H1 (cell line): ENCODE results near the gene PSMA2. TPM values are rescaled to one million over a fixed set of nuclear protein-coding genes. Genes with fewer than 3 reads are reported as not detected.

ENCODE experiments used
- CTCF ChIA-PET: fragments of 300-600 bp; sonication (Branson Sonifier 250); formaldehyde crosslinking; loops from one replicate; lab custom pipeline; 2021; ENCODE audit not compliant: partially characterized antibody; lab: Charles Lee
- POLR2A ChIA-PET: fragments of 300-600 bp; sonication (Branson Sonifier 250); formaldehyde crosslinking; loops from one replicate; lab custom pipeline; 2021; ENCODE audit warnings: inconsistent platforms; ENCODE audit not compliant: partially characterized antibody; lab: Charles Lee
- DNase-seq, 2 experiments: peaks; one replicate each; pipeline versions ENCODE4 v3.0.0 to v3.0.0-alpha.2; 2010 to 2022; ENCODE audit warnings: low spot score in 2 of 2, low read depth in 1 of 2, mixed read lengths in 1 of 2
- FAIRE-seq: peaks from 2 replicates; lab custom pipeline; 2011; peaks lifted over from hg19 to GRCh38; lab: Jason Lieb, UNC
- H2AFZ ChIP-seq: 2 replicates; pipeline ENCODE4 v1.8.1; 2012; ENCODE audit warnings: low read length, inconsistent platforms
- H2AK5ac ChIP-seq: 2 replicates; pipeline ENCODE4 v1.6.1; 2013; ENCODE audit warnings: low read depth, low read length
- H2BK120ac ChIP-seq: replicated peaks from 2 replicates; pipeline ENCODE3; 2013; ENCODE audit warnings: low read depth, low read length, inconsistent platforms
- H2BK12ac ChIP-seq: 2 replicates; pipeline ENCODE4 v1.6.1; 2013; ENCODE audit warnings: low read depth, low read length
- H2BK15ac ChIP-seq: 2 replicates; pipeline ENCODE4 v1.6.1; 2013; ENCODE audit warnings: low read length
- H2BK20ac ChIP-seq: 2 replicates; pipeline ENCODE4 v1.6.1; 2013; ENCODE audit warnings: low read length
- H2BK5ac ChIP-seq: 2 replicates; pipeline ENCODE4 v1.6.1; 2013; ENCODE audit warnings: low read depth, low read length
- H3K14ac ChIP-seq: 2 replicates; pipeline ENCODE4 v1.6.1; 2013; ENCODE audit warnings: inconsistent platforms; ENCODE audit not compliant: insufficient read length
- H3K18ac ChIP-seq: 2 replicates; pipeline ENCODE4 v1.6.1; 2013; ENCODE audit warnings: low read length; ENCODE audit errors: extremely low read depth
- H3K23ac ChIP-seq: 2 replicates; pipeline ENCODE4 v1.6.1; 2013; ENCODE audit warnings: inconsistent platforms; ENCODE audit not compliant: insufficient read length
- H3K23me2 ChIP-seq: 2 replicates; pipeline ENCODE4 v1.6.1; 2013; ENCODE audit warnings: low read depth, low read length
- H3K27ac ChIP-seq: 2 replicates; pipeline ENCODE4 v1.6.1; 2011; ENCODE audit warnings: low read depth, low read length, inconsistent platforms
- H3K27me3 ChIP-seq, 4 experiments: replicated peaks in 1 of 4; 1 replicate in 1 of 4; 2 replicates in 3 of 4; pipeline versions ENCODE4 v1.6.1 to v1.8.1; 2011 to 2013; ENCODE audit warnings: low read length in 3 of 4, mild to moderate bottlenecking in 3 of 4, inconsistent platforms in 2 of 4, mixed read lengths in 2 of 4, moderate library complexity in 1 of 4; ENCODE audit not compliant: control insufficient read depth in 3 of 4, insufficient read depth in 3 of 4; ENCODE audit errors: extremely low read depth in 1 of 4
- H3K36me3 ChIP-seq, 4 experiments: 2 replicates each; pipeline versions ENCODE4 v1.6.1 to v1.8.1; 2011 to 2013; ENCODE audit warnings: mild to moderate bottlenecking in 4 of 4, low read length in 3 of 4, moderate library complexity in 2 of 4, control low read depth in 1 of 4, inconsistent platforms in 1 of 4; ENCODE audit not compliant: insufficient read depth in 4 of 4, control insufficient read depth in 2 of 4
- H3K4ac ChIP-seq: replicated peaks from 2 replicates; pipeline ENCODE3; 2013; ENCODE audit warnings: low read length, low read depth, mixed read lengths, inconsistent platforms; ENCODE audit not compliant: insufficient read length
- H3K4me1 ChIP-seq, 4 experiments: replicated peaks in 1 of 4; 1 replicate in 1 of 4; 2 replicates in 3 of 4; pipeline versions ENCODE4 v1.6.1 to v1.8.1; 2011 to 2013; ENCODE audit warnings: low read length in 3 of 4, inconsistent platforms in 2 of 4, mixed read lengths in 1 of 4; ENCODE audit not compliant: insufficient read depth in 4 of 4, control insufficient read depth in 3 of 4
- H3K4me2 ChIP-seq, 2 experiments: 2 replicates each; pipeline versions ENCODE4 v1.6.1 to v1.8.1; 2011 to 2013; ENCODE audit warnings: low read depth in 2 of 2, low read length in 2 of 2, control low read depth in 1 of 2, inconsistent platforms in 1 of 2, mild to moderate bottlenecking in 1 of 2; ENCODE audit not compliant: insufficient read depth in 1 of 2
- H3K4me3 ChIP-seq, 4 experiments: fragments of 200-600, 300-600 bp in 1 of 4; sonication (generic), shearing (Covaris generic), sonication (Bioruptor Twin) in 1 of 4; 2 replicates each; pipeline versions ENCODE4 v1.5.1 to v1.8.1; 2011 to 2016; ENCODE audit warnings: low read length in 4 of 4, low read depth in 3 of 4, control low read depth in 2 of 4, inconsistent platforms in 2 of 4, mild to moderate bottlenecking in 2 of 4, mixed read lengths in 1 of 4, moderate library complexity in 1 of 4; ENCODE audit not compliant: insufficient read depth in 2 of 4; ENCODE audit errors: extremely low read depth in 1 of 4
- H3K56ac ChIP-seq: replicated peaks from 2 replicates; pipeline ENCODE3; 2013; ENCODE audit warnings: low read depth, mild to moderate bottlenecking, mixed read lengths, low read length, inconsistent platforms; ENCODE audit not compliant: insufficient read length
- H3K79me1 ChIP-seq: 2 replicates; pipeline ENCODE4 v1.6.1; 2013; ENCODE audit warnings: low read depth, low read length, control low read depth
- H3K79me2 ChIP-seq, 2 experiments: 2 replicates each; pipeline versions ENCODE4 v1.6.1 to v1.8.1; 2012 to 2013; ENCODE audit warnings: low read length in 2 of 2, mild to moderate bottlenecking in 2 of 2, inconsistent platforms in 1 of 2; ENCODE audit not compliant: insufficient read depth in 2 of 2, control insufficient read depth in 1 of 2
- H3K9ac ChIP-seq, 4 experiments: replicated peaks in 1 of 4; 1 replicate in 1 of 4; 2 replicates in 3 of 4; pipeline versions ENCODE4 v1.6.1 to v1.8.1; 2011 to 2013; ENCODE audit warnings: low read depth in 3 of 4, low read length in 3 of 4, control low read depth in 2 of 4, mild to moderate bottlenecking in 2 of 4, moderate library complexity in 2 of 4, inconsistent platforms in 1 of 4; ENCODE audit errors: extremely low read depth in 1 of 4
- H3K9me3 ChIP-seq, 2 experiments: 2 replicates each; pipeline versions ENCODE4 v1.6.1 to v1.8.1; 2012 to 2013; ENCODE audit warnings: mild to moderate bottlenecking in 2 of 2, moderate library complexity in 2 of 2, control low read depth in 1 of 2, inconsistent platforms in 1 of 2, low read depth in 1 of 2, low read length in 1 of 2, mixed read lengths in 1 of 2; ENCODE audit not compliant: insufficient read depth in 2 of 2
- H4K20me1 ChIP-seq, 2 experiments: replicated peaks in 1 of 2; 2 replicates each; pipeline versions ENCODE3 to v1.8.1; 2011 to 2013; ENCODE audit warnings: inconsistent platforms in 2 of 2, low read length in 2 of 2, mild to moderate bottlenecking in 1 of 2; ENCODE audit not compliant: insufficient read depth in 2 of 2, control insufficient read depth in 1 of 2
- H4K5ac ChIP-seq: 2 replicates; pipeline ENCODE4 v1.6.1; 2013; ENCODE audit warnings: low read length, low read depth, mixed read lengths, inconsistent platforms; ENCODE audit not compliant: insufficient read length
- H4K8ac ChIP-seq: 2 replicates; pipeline ENCODE4 v1.8.0; 2013; ENCODE audit warnings: mild to moderate bottlenecking, moderate library complexity, low read length, inconsistent platforms; ENCODE audit not compliant: insufficient read depth; ENCODE audit errors: extremely low read depth
- H4K91ac ChIP-seq: replicated peaks from 2 replicates; pipeline ENCODE3; 2013; ENCODE audit warnings: low read length, mixed read lengths, inconsistent platforms; ENCODE audit not compliant: insufficient read length
- BCL11A ChIP-seq, 2 experiments: IDR thresholded peaks; one replicate each; pipeline ENCODE4 v1.6.1; 2011; ENCODE audit warnings: low read depth in 2 of 2, low read length in 2 of 2, mild to moderate bottlenecking in 2 of 2
- CBX5 ChIP-seq: fragments of 300-800, 300-1000 bp; sonication (generic); IDR thresholded peaks from 2 replicates; pipeline ENCODE4 v1.7.1; 2016; ENCODE audit warnings: antibody characterized with exemption, low read length, low read depth
- CREB1 ChIP-seq: IDR thresholded peaks from 2 replicates; pipeline ENCODE4 v1.6.1; 2012; ENCODE audit warnings: inconsistent platforms
- CTBP2 ChIP-seq: IDR thresholded peaks from 2 replicates; pipeline ENCODE4 v1.7.0; 2011; ENCODE audit warnings: borderline replicate concordance, mild to moderate bottlenecking, moderate library complexity, mixed read lengths, low read length; ENCODE audit not compliant: insufficient read depth, insufficient read length
- FOSL1 ChIP-seq: IDR thresholded peaks from 2 replicates; pipeline ENCODE4 v1.6.1; 2011; ENCODE audit warnings: mild to moderate bottlenecking, low read depth, low read length, moderate library complexity; ENCODE audit not compliant: insufficient read depth
- JUN ChIP-seq: IDR thresholded peaks from 2 replicates; pipeline ENCODE4 v1.6.1; 2011; ENCODE audit warnings: low read depth, mild to moderate bottlenecking, improper control_type of control experiment, low read length
- POU5F1 ChIP-seq: IDR thresholded peaks from 2 replicates; pipeline ENCODE4 v1.6.1; 2011; ENCODE audit warnings: low read depth, mild to moderate bottlenecking, low read length, moderate library complexity
- SUZ12 ChIP-seq: fragments of 200-600 bp; sonication (generic); IDR thresholded peaks from 2 replicates; pipeline ENCODE4 v1.6.1; 2012; ENCODE audit warnings: mild to moderate bottlenecking, inconsistent platforms, low read length, moderate library complexity, mixed read lengths
- TAF7 ChIP-seq: optimal IDR thresholded peaks from 2 replicates; pipeline ENCODE3; 2011; ENCODE audit warnings: low read depth, mild to moderate bottlenecking, inconsistent platforms, low read length, moderate library complexity, borderline replicate concordance
- WGBS, 2 experiments: shearing (Covaris generic) in 1 of 2; methylation state at CpG; one replicate each; pipeline versions ENCODE4 v1.1.6 to v1.1.7; 2013 to 2015; ENCODE audit warnings: low lambda C conversion rate in 2 of 2, mixed read lengths in 2 of 2, inconsistent platforms in 1 of 2, low coverage in 1 of 2, missing lambda C conversion rate in 1 of 2; ENCODE audit not compliant: insufficient replicate concordance in 2 of 2, insufficient coverage in 1 of 2, insufficient read length in 1 of 2; ENCODE audit errors: extremely low coverage in 1 of 2, missing lambda C conversion rate in 1 of 2; 5-methylcytosine and 5-hydroxymethylcytosine counted together
- polyA plus RNA-seq, 7 experiments: library from polyadenylated mRNA; depleted of rRNA in 3 of 7; stranded (reverse) in 5 of 7; unstranded in 2 of 7; fragments of >200 nt in 5 of 7; fragments of 200-250 nt in 2 of 7; gene quantifications; 1 replicate in 5 of 7; 2 replicates in 1 of 7; 4 replicates in 1 of 7; pipeline versions ENCODE4 v1.2.1 to v1.2.3, GENCODE V29; 2011 to 2013; ENCODE audit warnings: missing spikeins in 2 of 7, mixed read lengths in 2 of 7
- total RNA-seq: library from RNA; stranded (reverse); fragmentation: NEBNext Ultra II Directional; extraction: Animal tissue kit (Norgen Biotek cat#: 25700); gene quantifications from 2 replicates; pipeline ENCODE4 v1.2.1, GENCODE V29; 2021
- TF ChIP-seq, protein P1 (sequence below), 3 experiments: IDR thresholded peaks; 1 replicate in 2 of 3; 2 replicates in 1 of 3; pipeline versions ENCODE4 v1.5.1 to v1.6.1; 2011; ENCODE audit warnings: low read length in 3 of 3, mild to moderate bottlenecking in 3 of 3, inconsistent platforms in 2 of 3, low read depth in 1 of 3, moderate library complexity in 1 of 3; ENCODE audit not compliant: insufficient read depth in 1 of 3; ENCODE audit errors: control extremely low read depth in 1 of 3

PSMA2 gene
- total and polyA plus RNA-seq, 2 of the 8 experiments (the other 6 are each of a cell fraction or from before 2014, with no cell fraction given) = 211 to 259 TPM

DNA sequence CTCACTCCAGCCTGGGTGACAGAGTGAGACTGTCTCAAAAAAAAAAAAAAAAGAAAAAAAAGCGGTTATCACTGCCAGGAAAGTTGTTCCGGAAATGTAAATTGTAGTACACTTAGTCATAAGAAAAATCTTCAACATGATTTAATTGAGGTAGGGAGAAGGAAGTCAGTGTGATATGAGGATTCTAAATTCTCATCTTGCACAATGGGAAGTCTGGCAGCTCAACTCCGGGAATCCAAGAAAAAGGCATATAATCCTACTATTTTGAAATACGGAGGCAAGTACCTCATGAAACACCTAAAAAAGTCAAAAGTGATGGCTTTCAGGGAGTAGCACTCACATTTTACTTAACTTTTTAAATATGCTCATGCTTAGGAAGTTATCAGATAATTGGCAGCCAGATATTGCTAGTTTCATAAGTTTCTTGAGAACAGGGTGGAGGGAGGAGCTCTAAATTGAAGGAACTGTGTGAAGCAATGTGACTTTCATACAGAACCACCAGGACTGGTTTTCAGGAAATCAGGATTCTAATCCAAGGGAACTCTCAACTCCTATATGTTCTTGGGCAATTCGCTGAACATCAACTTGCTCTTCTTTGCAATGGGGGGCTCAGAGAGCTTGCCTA lies 17.4 kb downstream of the PSMA2 start:
- whole genome bisulfite sequencing, 2 experiments = 92% methylated on average over 3 of the region's 5 CpGs; no CpG with 5 or more reads in 1 of the 2 experiments
- no peak overlapping the region for H3K4ac ChIP-seq
- peaks cover 0 to 10% of the 10 kb centered on the region in 2 experiments; a peak in 2 of 4 replicates for H3K79me2 ChIP-seq
- no peak overlapping the region for H2BK20ac ChIP-seq
- FAIRE-seq = no peak
- no peak overlapping the region for H4K91ac ChIP-seq
- H3K27ac ChIP-seq = no peak overlapping the region
- H4K8ac ChIP-seq = no peak overlapping the region
- ChIA-PET POLR2A (interaction anchor here (0.7 to 9.1 kb wide), 2 partner anchors 13 to 372 kb away, joined by 3 to 112 read pairs; partner anchors contain the start of genes MRPL32 and PSMA2), CTCF (interaction anchor here (1.2 kb wide), 1 partner anchor 296 kb away, joined by 3 read pairs; no protein-coding TSS in a partner anchor)
- no peak overlapping the region for H2AFZ ChIP-seq
- H3K9ac ChIP-seq = no peak overlapping the region
- no peak overlapping the region for H3K4me2 ChIP-seq
- no peak overlapping the region for H3K18ac ChIP-seq
- H3K23ac ChIP-seq = no peak overlapping the region
- no peak overlapping the region for H2AK5ac ChIP-seq
- H2BK120ac ChIP-seq = no peak overlapping the region
- H3K56ac ChIP-seq = no peak overlapping the region
- H3K4me1 ChIP-seq = peaks cover 2 to 11% (median 5%) of the 10 kb centered on the region in 4 experiments; a peak in 6 of 7 replicates
- no peak overlapping the region for H3K4me3 ChIP-seq
- no peak overlapping the region for H2BK15ac ChIP-seq
- no peak for DNase-seq
- H2BK12ac ChIP-seq = no peak overlapping the region
- H3K23me2 ChIP-seq = peaks cover 2% of the 10 kb centered on the region; the same call in 1 of the 2 replicates
- no peak overlapping the region for H3K14ac ChIP-seq
- H3K79me1 ChIP-seq = peaks cover 4% of the 10 kb centered on the region; the same call in 1 of the 2 replicates
- H3K36me3 ChIP-seq = peaks cover 2 to 47% (median 21%) of the 10 kb centered on the region in 4 experiments; a peak in 6 of 8 replicates
- H4K5ac ChIP-seq = no peak overlapping the region
- H3K9me3 ChIP-seq = no peaks in the 10 kb centered on the region
- no peak overlapping the region for H2BK5ac ChIP-seq
- peaks cover 0 to 1% of the 10 kb centered on the region in 2 experiments for H4K20me1 ChIP-seq
- H3K27me3 ChIP-seq = no peaks in the 10 kb centered on the region
- TF ChIP-seq POU5F1 (no peak), SUZ12 (no peak), TAF7 (no peak), JUN (no peak), CTBP2 (no peak), BCL11A (IDR thresholded peaks at IDR 0.05; ENCODE audit: low read depth in 2 of 2, low read length in 2 of 2) (no peak), FOSL1 (no peak), CBX5 (no peak), CREB1 (no peak)
- TF ChIP-seq, protein P1, sequence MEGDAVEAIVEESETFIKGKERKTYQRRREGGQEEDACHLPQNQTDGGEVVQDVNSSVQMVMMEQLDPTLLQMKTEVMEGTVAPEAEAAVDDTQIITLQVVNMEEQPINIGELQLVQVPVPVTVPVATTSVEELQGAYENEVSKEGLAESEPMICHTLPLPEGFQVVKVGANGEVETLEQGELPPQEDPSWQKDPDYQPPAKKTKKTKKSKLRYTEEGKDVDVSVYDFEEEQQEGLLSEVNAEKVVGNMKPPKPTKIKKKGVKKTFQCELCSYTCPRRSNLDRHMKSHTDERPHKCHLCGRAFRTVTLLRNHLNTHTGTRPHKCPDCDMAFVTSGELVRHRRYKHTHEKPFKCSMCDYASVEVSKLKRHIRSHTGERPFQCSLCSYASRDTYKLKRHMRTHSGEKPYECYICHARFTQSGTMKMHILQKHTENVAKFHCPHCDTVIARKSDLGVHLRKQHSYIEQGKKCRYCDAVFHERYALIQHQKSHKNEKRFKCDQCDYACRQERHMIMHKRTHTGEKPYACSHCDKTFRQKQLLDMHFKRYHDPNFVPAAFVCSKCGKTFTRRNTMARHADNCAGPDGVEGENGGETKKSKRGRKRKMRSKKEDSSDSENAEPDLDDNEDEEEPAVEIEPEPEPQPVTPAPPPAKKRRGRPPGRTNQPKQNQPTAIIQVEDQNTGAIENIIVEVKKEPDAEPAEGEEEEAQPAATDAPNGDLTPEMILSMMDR (IDR thresholded peaks at IDR 0.05; ENCODE audit: control extremely low read depth in 1 of 3, insufficient read depth in 1 of 3, low read depth in 1 of 3, low read length in 3 of 3) = no peak
